UCSD-AML1 (cell line): ENCODE measurements around the gene IL3.

Experiments
- DNase-seq: peaks from one replicate; lab custom pipeline; 2025; ENCODE audit not compliant: unreplicated experiment; lab: John Stamatoyannopoulos, UW

Gene IL3

GRCh38 chr5:132025403-132025971 lies 35.0 kb upstream of the IL3 start:
- no peak for DNase-seq

GRCh38 chr5:132026516-132027008 lies 33.9 kb upstream of the IL3 start:
- no peak for DNase-seq

GRCh38 chr5:132027027-132027426 lies 33.4 kb upstream of the IL3 start:
- no peak for DNase-seq

- no peak for DNase-seq
These were observed 30.7 kb upstream of the IL3 start for GRCh38 chr5:132029609-132030330.

- DNase-seq = no peak
These were observed 29.8 kb upstream of the IL3 start for GRCh38 chr5:132030610-132031009.

GRCh38 chr5:132032196-132032595 lies 28.3 kb upstream of the IL3 start:
- no peak for DNase-seq

- DNase-seq = no peak
These were observed 27.3 kb upstream of the IL3 start for GRCh38 chr5:132033122-132033521.

- no peak for DNase-seq
These were observed 23.1 kb upstream of the IL3 start for GRCh38 chr5:132037353-132037752.

GRCh38 chr5:132044207-132044606 lies 16.2 kb upstream of the IL3 start:
- DNase-seq = peak; percentile 40

GRCh38 chr5:132046880-132047299 lies 13.6 kb upstream of the IL3 start:
- DNase-seq = no peak

GRCh38 chr5:132049093-132049492 lies 11.4 kb upstream of the IL3 start:
- DNase-seq = no peak

GRCh38 chr5:132049559-132049958 lies 10.9 kb upstream of the IL3 start:
- DNase-seq = no peak

- DNase-seq = peak; percentile 61
These were observed 10.3 kb upstream of the IL3 start for GRCh38 chr5:132050136-132050535.

- no peak for DNase-seq
These were observed 9.5 kb upstream of the IL3 start for GRCh38 chr5:132050661-132051552.

- DNase-seq = no peak
These were observed 7.9 kb upstream of the IL3 start for GRCh38 chr5:132052520-132052919.

GRCh38 chr5:132053483-132053882 lies 7.0 kb upstream of the IL3 start:
- DNase-seq = no peak

- no peak for DNase-seq
These were observed 6.3 kb upstream of the IL3 start for GRCh38 chr5:132054031-132054696.

GRCh38 chr5:132054697-132055440 lies 5.6 kb upstream of the IL3 start:
- no peak for DNase-seq

GRCh38 chr5:132055441-132055807 lies 5.0 kb upstream of the IL3 start:
- DNase-seq = no peak

GRCh38 chr5:132055808-132056609 lies 4.4 kb upstream of the IL3 start:
- DNase-seq = peak; percentile 59
